Neuronal stem cell (in vitro differentiated cells): ENCODE data around the gene TAF11L11.
"Not testable (repeated sequence)": the region's sequence is repeated elsewhere in the genome, so short reads cannot be mapped to it uniquely, and the experiment has no call there.

Experiments used
- DNase-seq: peaks from one replicate; pipeline ENCODE4 v3.0.0-alpha.2; 2013; ENCODE audit warnings: low spot score
- H2AFZ ChIP-seq: one replicate; pipeline ENCODE4 v1.6.1; 2013; ENCODE audit warnings: mild to moderate bottlenecking, low read length, inconsistent platforms
- H2AK5ac ChIP-seq: 2 replicates; pipeline ENCODE4 v1.6.1; 2013; ENCODE audit warnings: low read depth, mild to moderate bottlenecking, inconsistent platforms, low read length, moderate library complexity, mixed read lengths
- H2BK120ac ChIP-seq: 2 replicates; pipeline ENCODE4 v1.6.1; 2013; ENCODE audit warnings: low read depth, mild to moderate bottlenecking, inconsistent platforms, low read length, moderate library complexity, mixed read lengths
- H2BK12ac ChIP-seq: one replicate; pipeline ENCODE4 v1.6.1; 2013; ENCODE audit warnings: low read length, inconsistent platforms
- H2BK15ac ChIP-seq: 2 replicates; pipeline ENCODE4 v1.6.1; 2013; ENCODE audit warnings: mild to moderate bottlenecking, low read length, inconsistent platforms, mixed read lengths
- H2BK5ac ChIP-seq: one replicate; pipeline ENCODE4 v1.6.1; 2013; ENCODE audit warnings: inconsistent platforms, mild to moderate bottlenecking, low read length, moderate library complexity
- H3K14ac ChIP-seq: one replicate; pipeline ENCODE4 v1.6.1; 2013; ENCODE audit warnings: low read length, inconsistent platforms
- H3K18ac ChIP-seq: 2 replicates; pipeline ENCODE4 v1.6.1; 2013; ENCODE audit warnings: low read length, inconsistent platforms
- H3K23ac ChIP-seq: 2 replicates; pipeline ENCODE4 v1.6.1; 2013; ENCODE audit warnings: low read depth, mild to moderate bottlenecking, mixed read lengths, low read length, inconsistent platforms; ENCODE audit not compliant: poor library complexity
- H3K27ac ChIP-seq: replicated peaks from 3 replicates; pipeline ENCODE4 v1.5.1; 2013; ENCODE audit warnings: low read length, inconsistent platforms
- H3K27me3 ChIP-seq, 3 experiments: 2 replicates each; pipeline ENCODE4 v1.6.1; 2013; ENCODE audit warnings: low read length in 3 of 3, mild to moderate bottlenecking in 2 of 3, inconsistent platforms in 1 of 3, low read depth in 1 of 3, mixed read lengths in 1 of 3, moderate library complexity in 1 of 3; ENCODE audit not compliant: control insufficient read depth in 3 of 3, insufficient read depth in 3 of 3
- H3K36me3 ChIP-seq, 2 donors: replicated peaks in 1 of 2; 2 replicates each; pipeline ENCODE4 v1.6.1; 2013; ENCODE audit warnings: low read length in 2 of 2; ENCODE audit not compliant: control insufficient read depth in 2 of 2, insufficient read depth in 2 of 2
- H3K4ac ChIP-seq: 2 replicates; pipeline ENCODE4 v1.6.1; 2013; ENCODE audit warnings: inconsistent platforms, mild to moderate bottlenecking, low read length, moderate library complexity
- H3K4me1 ChIP-seq, 2 donors: 1 replicate in 1 of 2; 2 replicates in 1 of 2; pipeline ENCODE4 v1.6.1; 2013; ENCODE audit warnings: low read length in 2 of 2, low read depth in 1 of 2; ENCODE audit not compliant: control insufficient read depth in 2 of 2, insufficient read depth in 1 of 2
- H3K4me2 ChIP-seq: one replicate; pipeline ENCODE4 v1.6.1; 2013; ENCODE audit warnings: mild to moderate bottlenecking, low read length, inconsistent platforms; ENCODE audit not compliant: insufficient read depth, poor library complexity, severe bottlenecking
- H3K4me3 ChIP-seq, 2 donors: 2 replicates each; pipeline ENCODE4 v1.5.1; 2013; ENCODE audit warnings: low read length in 2 of 2, mild to moderate bottlenecking in 2 of 2, inconsistent platforms in 1 of 2, moderate library complexity in 1 of 2
- H3K79me1 ChIP-seq: one replicate; pipeline ENCODE4 v1.6.1; 2013; ENCODE audit warnings: low read depth, mild to moderate bottlenecking, inconsistent platforms, low read length, moderate library complexity
- H3K9ac ChIP-seq: one replicate; pipeline ENCODE4 v1.6.1; 2013; ENCODE audit warnings: mild to moderate bottlenecking, low read depth, low read length, inconsistent platforms; ENCODE audit not compliant: poor library complexity
- H3K9me3 ChIP-seq, 2 donors: replicated peaks in 1 of 2; 2 replicates each; pipeline versions ENCODE3 to v1.6.1; 2013; ENCODE audit warnings: low read length in 2 of 2, mild to moderate bottlenecking in 2 of 2, inconsistent platforms in 1 of 2, low read depth in 1 of 2, mixed read lengths in 1 of 2, moderate library complexity in 1 of 2; ENCODE audit not compliant: control insufficient read depth in 2 of 2, insufficient read depth in 1 of 2
- H4K8ac ChIP-seq: one replicate; pipeline ENCODE4 v1.6.1; 2013; ENCODE audit warnings: low read depth, mild to moderate bottlenecking, inconsistent platforms, low read length, moderate library complexity
- H4K91ac ChIP-seq: one replicate; pipeline ENCODE4 v1.6.1; 2013; ENCODE audit warnings: low read length, low read depth, mild to moderate bottlenecking, inconsistent platforms; ENCODE audit not compliant: poor library complexity
- WGBS, 2 donors: extraction: QIAGEN DNeasy Blood & Tissue Kit; methylation state at CpG; one replicate each; pipeline ENCODE4 v1.1.7; 2013; ENCODE audit warnings: missing lambda C conversion rate in 2 of 2, mixed read lengths in 1 of 2; ENCODE audit not compliant: insufficient read length in 2 of 2, insufficient replicate concordance in 1 of 2; ENCODE audit errors: extremely low coverage in 2 of 2; 5-methylcytosine and 5-hydroxymethylcytosine counted together

Gene TAF11L11

DNA sequence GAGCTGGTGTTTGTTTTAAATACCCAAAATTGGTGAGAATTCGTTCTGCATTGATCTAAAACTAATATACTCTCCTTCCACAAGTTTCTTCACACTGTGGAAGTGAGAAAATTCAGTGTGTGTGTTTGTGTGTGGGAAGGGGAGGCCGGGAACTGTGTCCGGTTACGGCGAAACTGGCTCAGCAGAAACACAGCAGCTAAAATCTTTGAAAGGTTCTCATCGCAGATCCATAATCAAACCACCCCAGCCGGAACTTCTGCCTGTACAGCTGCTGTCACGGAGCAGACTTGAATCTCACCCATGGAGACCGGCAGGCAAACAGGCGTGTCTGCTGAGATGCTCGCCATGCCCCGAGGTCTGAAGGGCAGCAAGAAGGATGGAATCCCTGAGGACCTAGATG, 27.8 kb downstream of the TAF11L11 start, which contains the start of gene TAF11L13:
Gene TAF11L13 (plus strand): TSS at position 301 of the 400 bp plus-strand sequence.
- no CpG with 5 or more reads among the region's 12 CpGs for WGBS, 2 donors
- H3K9me3 ChIP-seq, H4K8ac ChIP-seq, H2AK5ac ChIP-seq, H3K9ac ChIP-seq, H3K4me3 ChIP-seq, H2AFZ ChIP-seq, H3K79me1 ChIP-seq, H3K18ac ChIP-seq, DNase-seq, H3K4me2 ChIP-seq, H3K4ac ChIP-seq, H2BK15ac ChIP-seq, H3K27me3 ChIP-seq, H3K36me3 ChIP-seq, H3K4me1 ChIP-seq, H3K27ac ChIP-seq, H2BK5ac ChIP-seq, H3K14ac ChIP-seq, H2BK120ac ChIP-seq, H4K91ac ChIP-seq, H2BK12ac ChIP-seq, H3K23ac ChIP-seq: not testable (repeated sequence)

GRCh38 chr5:17634160-17634559, 30.2 kb downstream of the TAF11L11 start, which contains the start of gene TAF11L14:
TSS of gene TAF11L14 (plus strand) at chr5:17634460.
- Histone ChIP-seq H3K14ac (no peak within 1 kb of the TSS), H4K8ac (no peak within 1 kb of the TSS), H2BK5ac (no peak within 1 kb of the TSS), H3K9me3 (no peaks in the 10 kb centered on the region), H3K36me3 (no peaks in the 10 kb centered on the region), H3K18ac (no peak within 1 kb of the TSS), H3K4me1 (no peaks in the 10 kb centered on the region), H3K27me3 (no peaks in the 10 kb centered on the region), H3K4me2 (no peak within 1 kb of the TSS), H3K23ac (no peak within 1 kb of the TSS), H3K27ac (no peak within 1 kb of the TSS), H4K91ac (no peak within 1 kb of the TSS), H2BK15ac (no peak within 1 kb of the TSS), H3K9ac (no peak within 1 kb of the TSS), H2AK5ac (no peak within 1 kb of the TSS), H3K4ac (no peak within 1 kb of the TSS), H3K79me1 (no peaks in the 10 kb centered on the region), H3K4me3 (no peak within 1 kb of the TSS), H2BK120ac (no peak within 1 kb of the TSS), H2BK12ac (no peak within 1 kb of the TSS), H2AFZ (no peak within 1 kb of the TSS)
- no peak for DNase-seq
- no CpG with 5 or more reads among the region's 5 CpGs for WGBS, 2 donors

DNA sequence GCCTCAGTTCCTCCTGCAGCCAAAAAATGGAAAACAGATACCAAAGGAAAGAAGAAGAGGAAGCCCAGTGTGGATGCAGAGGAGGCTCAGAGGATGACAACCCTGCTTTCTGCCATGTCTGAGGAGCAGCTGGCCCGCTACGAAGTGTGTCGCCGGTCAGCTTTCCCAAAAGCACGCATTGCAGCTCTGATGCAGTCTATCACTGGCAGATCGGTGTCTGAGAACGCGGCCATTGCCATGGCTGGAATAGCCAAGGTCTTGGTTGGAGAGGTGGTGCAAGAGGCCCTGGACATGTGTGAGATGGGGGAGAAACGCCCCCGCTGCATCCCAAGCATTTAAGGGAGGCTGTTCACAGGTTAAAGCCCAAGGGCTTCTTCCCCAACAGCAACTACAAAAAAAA, 45.2 kb downstream of the TAF11L11 start:
- not testable (repeated sequence) for H3K9me3 ChIP-seq, H3K4me3 ChIP-seq, H3K9ac ChIP-seq, H3K23ac ChIP-seq, H4K91ac ChIP-seq, H4K8ac ChIP-seq, H3K27ac ChIP-seq, DNase-seq, H2AK5ac ChIP-seq, H3K4ac ChIP-seq, H3K14ac ChIP-seq, H3K27me3 ChIP-seq, H2BK120ac ChIP-seq, H3K4me1 ChIP-seq, H3K4me2 ChIP-seq, H3K79me1 ChIP-seq, H2BK12ac ChIP-seq, H2AFZ ChIP-seq, H2BK5ac ChIP-seq, H3K18ac ChIP-seq, H3K36me3 ChIP-seq, H2BK15ac ChIP-seq
- no CpG with 5 or more reads among the region's 10 CpGs for WGBS, 2 donors

DNA sequence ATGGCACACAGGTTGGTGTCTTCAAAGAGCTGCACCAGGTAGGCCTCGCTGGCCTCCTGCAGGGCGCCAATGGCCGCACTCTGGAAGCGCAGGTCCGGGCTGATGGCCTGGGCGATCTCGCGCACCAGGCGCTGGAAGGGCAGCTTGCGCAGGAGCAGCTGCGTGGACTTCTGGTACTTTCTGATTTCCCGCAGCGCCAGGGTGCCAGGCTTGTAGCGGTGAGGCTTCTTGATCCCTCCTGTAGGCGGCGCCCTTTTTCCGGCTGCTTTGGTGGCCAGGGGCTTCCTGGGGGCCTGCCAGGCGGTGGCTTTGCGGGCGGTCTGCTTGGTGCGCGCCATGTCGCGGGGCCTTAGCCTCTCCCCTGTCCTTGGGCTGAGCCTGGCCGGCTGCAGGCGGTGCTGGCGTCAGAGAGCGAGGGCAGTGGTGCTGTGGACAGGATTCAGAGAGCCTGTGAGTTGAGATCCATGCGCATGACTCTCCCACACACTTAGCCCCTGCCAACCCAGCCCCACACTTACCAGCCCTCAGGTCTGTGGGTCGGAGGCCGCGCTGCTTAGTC, 51.3 kb downstream of the TAF11L11 start:
- not testable (repeated sequence) for H3K36me3 ChIP-seq, H2BK12ac ChIP-seq, H2AK5ac ChIP-seq, H3K4ac ChIP-seq, DNase-seq, H2BK15ac ChIP-seq, H3K79me1 ChIP-seq, H4K8ac ChIP-seq, H4K91ac ChIP-seq, H3K14ac ChIP-seq, H3K27me3 ChIP-seq, H3K4me2 ChIP-seq, H3K18ac ChIP-seq, H3K9ac ChIP-seq, H3K9me3 ChIP-seq, H2BK5ac ChIP-seq, H2AFZ ChIP-seq, H3K23ac ChIP-seq, H2BK120ac ChIP-seq, H3K4me3 ChIP-seq, H3K27ac ChIP-seq, H3K4me1 ChIP-seq
- WGBS, 2 donors: no CpG with 5 or more reads among the region's 32 CpGs
